GM23338 (cell line): Measurements from ENCODE around the gene MARCHF3. TPM values are rescaled to one million over a fixed set of nuclear protein-coding genes. Genes with fewer than 3 reads are reported as not detected.

Experiments used
- ATAC-seq: fragments of 200-7000 bp; cut with Tn5 transposase; 3 replicates; pipeline ENCODE4 v1.9.1; 2020
- DNase-seq: peaks from one replicate; pipeline ENCODE4 v3.0.0-alpha.2; 2015; ENCODE audit warnings: low spot score
- H2AFZ ChIP-seq: fragments of 200-600 bp; sonication (generic); 2 replicates; pipeline ENCODE4 v1.8.0; 2016; ENCODE audit warnings: antibody characterized with exemption, mild to moderate bottlenecking, moderate library complexity
- H3F3A ChIP-seq: fragments of 200-600 bp; sonication (generic); replicated peaks from 2 replicates; pipeline ENCODE4 v1.8.0; 2017; ENCODE audit warnings: antibody characterized with exemption, mixed run types, low read depth
- H3K27ac ChIP-seq: fragments of 200-600 bp; sonication (generic); 2 replicates; pipeline ENCODE4 v1.6.1; 2016; ENCODE audit warnings: low read depth
- H3K27me3 ChIP-seq: fragments of 200-600 bp; sonication (generic); 2 replicates; pipeline ENCODE4 v1.8.0; 2016; ENCODE audit warnings: mild to moderate bottlenecking, mixed run types, moderate library complexity; ENCODE audit not compliant: insufficient read depth
- H3K36me3 ChIP-seq: fragments of 200-600 bp; sonication (generic); 2 replicates; pipeline ENCODE4 v1.8.0; 2016; ENCODE audit warnings: mild to moderate bottlenecking; ENCODE audit not compliant: insufficient read depth
- H3K4me1 ChIP-seq: fragments of 200-600 bp; sonication (generic); 2 replicates; pipeline ENCODE4 v1.8.0; 2016; ENCODE audit warnings: mild to moderate bottlenecking, moderate library complexity; ENCODE audit not compliant: insufficient read depth
- H3K4me2 ChIP-seq: fragments of 200-600 bp; sonication (generic); 2 replicates; pipeline ENCODE4 v1.7.1; 2017; ENCODE audit warnings: mixed run types
- H3K4me3 ChIP-seq: fragments of 200-600 bp; sonication (generic); 2 replicates; pipeline ENCODE4 v1.6.1; 2016; ENCODE audit warnings: mixed run types
- H3K79me2 ChIP-seq: fragments of 200-600 bp; sonication (generic); replicated peaks from 2 replicates; pipeline ENCODE4 v1.8.0; 2017; ENCODE audit warnings: mild to moderate bottlenecking; ENCODE audit not compliant: insufficient read depth
- H3K9me2 ChIP-seq: fragments of 200-600 bp; sonication (generic); 2 replicates; pipeline ENCODE4 v1.8.0; 2017; ENCODE audit not compliant: insufficient read depth
- H4K20me1 ChIP-seq: fragments of 200-600 bp; sonication (generic); replicated peaks from 2 replicates; pipeline ENCODE4 v1.8.0; 2017; ENCODE audit warnings: mild to moderate bottlenecking; ENCODE audit not compliant: insufficient read depth
- H3K27ac Mint-ChIP-seq: 2 replicates; pipeline ENCODE4 v1.8.0; 2020; ENCODE audit warnings: inconsistent platforms, mild to moderate bottlenecking, moderate library complexity, mixed read lengths
- H3K27me3 Mint-ChIP-seq: 3 replicates; pipeline ENCODE4 v1.8.0; 2022; ENCODE audit warnings: low read depth, mild to moderate bottlenecking, moderate library complexity, mixed read lengths, inconsistent platforms; ENCODE audit not compliant: insufficient read depth, poor library complexity
- H3K36me3 Mint-ChIP-seq: 3 replicates; pipeline ENCODE4 v1.8.0; 2021; ENCODE audit warnings: low read depth, mild to moderate bottlenecking, inconsistent platforms, moderate library complexity, mixed read lengths
- H3K4me1 Mint-ChIP-seq: 3 replicates; pipeline ENCODE4 v1.8.0; 2020; ENCODE audit warnings: mild to moderate bottlenecking, inconsistent platforms, mixed read lengths
- H3K4me3 Mint-ChIP-seq: 3 replicates; pipeline ENCODE4 v1.8.0; 2021; ENCODE audit warnings: moderate library complexity, mild to moderate bottlenecking, inconsistent platforms, mixed read lengths
- H3K9me3 Mint-ChIP-seq: 3 replicates; pipeline ENCODE4 v1.8.0; 2020; ENCODE audit warnings: moderate library complexity, mild to moderate bottlenecking, inconsistent platforms, mixed read lengths
- CREB1 ChIP-seq: fragments of 250-450 bp; sonication (Bioruptor Pico); IDR thresholded peaks from 2 replicates; pipeline ENCODE4 v1.5.0; 2020; ENCODE audit warnings: low read depth, mild to moderate bottlenecking, moderate library complexity
- CTCF ChIP-seq, 2 experiments: fragments of 200-600 bp in 1 of 2; sonication (generic) in 1 of 2; conservative IDR thresholded peaks; 2 replicates each; pipeline versions ENCODE4 v1.5.1 to v1.6.1; 2016 to 2017; ENCODE audit warnings: antibody characterized with exemption in 2 of 2, low read depth in 2 of 2, mild to moderate bottlenecking in 2 of 2, moderate library complexity in 1 of 2
- ETS1 ChIP-seq: IDR thresholded peaks from 2 replicates; pipeline ENCODE4 v1.6.1; 2016; ENCODE audit warnings: antibody characterized with exemption
- EZH2 ChIP-seq: fragments of 200-600 bp; sonication (generic); IDR thresholded peaks from one replicate; pipeline ENCODE4 v1.8.0; 2017; ENCODE audit warnings: antibody characterized with exemption, mild to moderate bottlenecking, low read depth; ENCODE audit not compliant: unreplicated experiment
- EZH2phosphoT487 ChIP-seq: fragments of 200-600 bp; sonication (generic); IDR thresholded peaks from one replicate; pipeline ENCODE4 v1.8.1; 2018; ENCODE audit warnings: antibody characterized with exemption; ENCODE audit not compliant: unreplicated experiment
- JUNB ChIP-seq: IDR thresholded peaks from one replicate; pipeline ENCODE4 v1.6.1; 2016; ENCODE audit warnings: antibody characterized with exemption; ENCODE audit not compliant: unreplicated experiment
- NANOG ChIP-seq: IDR thresholded peaks from 2 replicates; pipeline ENCODE4 v1.6.1; 2016; ENCODE audit warnings: antibody characterized with exemption, borderline replicate concordance
- POLR2AphosphoS5 ChIP-seq: IDR thresholded peaks from 2 replicates; pipeline ENCODE4 v1.6.1; 2016; ENCODE audit warnings: antibody characterized with exemption, low read depth
- REST ChIP-seq: IDR thresholded peaks from one replicate; pipeline ENCODE4 v1.6.1; 2018; ENCODE audit warnings: antibody characterized with exemption; ENCODE audit not compliant: unreplicated experiment
- STAT1 ChIP-seq: IDR thresholded peaks from one replicate; pipeline ENCODE4 v1.6.1; 2016; ENCODE audit warnings: antibody characterized with exemption; ENCODE audit not compliant: unreplicated experiment
- ZNF114 ChIP-seq: fragments of 250-450 bp; sonication (Bioruptor Pico); IDR thresholded peaks from 2 replicates; pipeline ENCODE4 v1.5.0; 2020; ENCODE audit warnings: mild to moderate bottlenecking, moderate library complexity
- ZNF331 ChIP-seq: fragments of 250-450 bp; sonication (Bioruptor Pico); IDR thresholded peaks from 2 replicates; pipeline ENCODE4 v1.5.0; 2020; ENCODE audit warnings: low read depth, mild to moderate bottlenecking, moderate library complexity
- ZNF462 ChIP-seq: fragments of 250-450 bp; sonication (Bioruptor Pico); IDR thresholded peaks from 2 replicates; pipeline ENCODE4 v1.5.0; 2020; ENCODE audit warnings: mild to moderate bottlenecking, moderate library complexity
- polyA plus RNA-seq: library from polyadenylated mRNA; unstranded; fragments of >200 nt; fragmentation: Nextera tagmentation; extraction: Ambion mirVana; gene quantifications from 2 replicates; pipeline ENCODE4 v1.2.1, GENCODE V29; 2016
- total RNA-seq: library from RNA; depleted of rRNA; stranded (reverse); fragments of >200 nt; shearing (Covaris generic); gene quantifications from 2 replicates; pipeline ENCODE4 v1.2.3, GENCODE V29; 2014

Gene MARCHF3
- total and polyA plus RNA-seq, 2 experiments from 2014 or later: 7.0 to 12.7 TPM

GRCh38 chr5:126852091-126852571 lies 178.2 kb downstream of the MARCHF3 start:
- Histone ChIP-seq H3F3A (peaks cover 12% of the 10 kb centered on the region; the same call in 1 of the 2 replicates), H3K4me1 (peaks cover 46% of the 10 kb centered on the region), H3K4me2 (peak overlapping the region; percentile 69), H3K27me3 (no peaks in the 10 kb centered on the region), H3K27ac (peak overlapping the region; percentile 93), H3K36me3 (0 out of 2 replicates have a peak, but pooled peaks cover 7% of the 10 kb centered on the region), H4K20me1 (no peaks in the 10 kb centered on the region), H3K9me2 (no peaks in the 10 kb centered on the region), H3K4me3 (no peak overlapping the region), H3K79me2 (peaks cover 6% of the 10 kb centered on the region; the same call in 1 of the 2 replicates), H2AFZ (no peak overlapping the region)
- Mint-ChIP-seq H3K4me1 (peaks cover 55% of the 10 kb centered on the region), H3K27ac (0 out of 2 replicates have a peak overlapping the region, but pooled peaks have one; percentile 27), H3K27me3 (peaks cover 13% of the 10 kb centered on the region), H3K9me3 (peaks cover 19% of the 10 kb centered on the region), H3K36me3 (peaks cover 21% of the 10 kb centered on the region), H3K4me3 (no peak overlapping the region)
- DNase-seq (peak; percentile 43), ATAC-seq (peak; percentile 39)
- TF ChIP-seq EZH2phosphoT487 (no peak), ETS1 (no peak), ZNF114 (CRISPR knock-in tag) (no peak), CTCF (conservative IDR thresholded peaks at IDR 0.05; ENCODE audit: low read depth in 2 of 2) (no peak), EZH2 (no peak), ZNF331 (CRISPR knock-in tag) (no peak), ZNF462 (CRISPR knock-in tag) (no peak), POLR2AphosphoS5 (no peak), JUNB (no peak), REST (no peak), STAT1 (no peak), NANOG (no peak), CREB1 (CRISPR knock-in tag) (no peak)
